DMS114 treated with DMSO at 0.1 percent for 48 hours (cell line): ENCODE data around the gene STOML1.
"Not testable (repeated sequence)": the region's sequence is repeated elsewhere in the genome, so short reads cannot be mapped to it uniquely, and the experiment has no call there.

ENCODE experiments used
- DNase-seq: peaks from one replicate; lab custom pipeline; 2025; ENCODE audit not compliant: unreplicated experiment; lab: John Stamatoyannopoulos, UW

Gene STOML1

GRCh38 chr15:73948982-73949381, 43.1 kb downstream of the STOML1 start:
- DNase-seq: no peak

- DNase-seq: no peak
Measured at GRCh38 chr15:73948396-73948795, 43.7 kb downstream of the STOML1 start.

GRCh38 chr15:73947651-73948050, 44.4 kb downstream of the STOML1 start:
- DNase-seq: no peak

- DNase-seq: no peak
Measured at GRCh38 chr15:73946795-73947370, 45.2 kb downstream of the STOML1 start.

GRCh38 chr15:73946046-73946721, 45.9 kb downstream of the STOML1 start:
- DNase-seq: no peak

GRCh38 chr15:73945130-73945508, 47.0 kb downstream of the STOML1 start:
- DNase-seq: no peak

GRCh38 chr15:73944161-73945129, 47.6 kb downstream of the STOML1 start:
- DNase-seq: no peak

- DNase-seq: no peak
Measured at GRCh38 chr15:73942751-73943270, 49.3 kb downstream of the STOML1 start.

GRCh38 chr15:73941871-73942635, 50.0 kb downstream of the STOML1 start:
- DNase-seq: no peak

- DNase-seq: no peak
Measured at GRCh38 chr15:73941449-73941848, 50.6 kb downstream of the STOML1 start.

GRCh38 chr15:73941044-73941443, 51.1 kb downstream of the STOML1 start:
- no peak for DNase-seq

- DNase-seq: no peak
Measured at GRCh38 chr15:73940061-73940981, 51.8 kb downstream of the STOML1 start.

GRCh38 chr15:73939138-73939537, 53.0 kb downstream of the STOML1 start:
- no peak for DNase-seq

GRCh38 chr15:73938516-73938915, 53.6 kb downstream of the STOML1 start:
- DNase-seq: not testable (repeated sequence)

GRCh38 chr15:73937726-73938125, 54.4 kb downstream of the STOML1 start:
- DNase-seq: no peak

GRCh38 chr15:73937296-73937695, 54.8 kb downstream of the STOML1 start:
- DNase-seq: no peak

- no peak for DNase-seq
Measured at GRCh38 chr15:73936588-73937290, 55.4 kb downstream of the STOML1 start.

- DNase-seq: no peak
Measured at GRCh38 chr15:73936181-73936580, 55.9 kb downstream of the STOML1 start.

- no peak for DNase-seq
Measured at GRCh38 chr15:73935547-73935946, 56.5 kb downstream of the STOML1 start.
